ENCODE measurements around the gene HPCAL1. TPM values are rescaled to one million over a fixed set of nuclear protein-coding genes. Genes with fewer than 3 reads are reported as not detected.

Gene HPCAL1
- total and polyA plus RNA-seq, 2 donors (not counting 3 experiments of a cell fraction or from before 2014, with no cell fraction given): 56.5 to 77.4 TPM

GRCh38 chr2:10408649-10409579 is 106.2 kb downstream of the HPCAL1 start:
- H3K27ac ChIP-seq (ENCODE audit: insufficient read depth, low read depth, low read length): peak overlapping the region; percentile 74
- peak overlapping the region; percentile 10 for H3K9ac ChIP-seq (replicated peaks; ENCODE audit: extremely low read depth, insufficient read depth, low read length)
- peak overlapping the region; percentile 37 for H3K4me2 ChIP-seq (ENCODE audit: insufficient read depth, low read length)
- no peaks in the 10 kb centered on the region for H3K9me1 ChIP-seq (replicated peaks; ENCODE audit: control insufficient read depth, extremely low read depth, insufficient read depth, low read length)
- DNase-seq (ENCODE audit: low read depth, low spot score): peak; percentile 75
- ChIA-PET CTCF (interaction anchor here (0.6 to 7.7 kb wide), 66 partner anchors 8 to 344 kb away, joined by 3 to 212 read pairs (median 6); partner anchors contain the start of gene HPCAL1), POLR2A (interaction anchor here (0.7 to 1.0 kb wide), 2 partner anchors 26 to 125 kb away, joined by 3 read pairs; no protein-coding TSS in a partner anchor)
- H3K4me3 ChIP-seq (replicated peaks in 1 of 3; ENCODE audit: insufficient read depth in 1 of 3, low read depth in 1 of 3, low read length in 3 of 3): no peak overlapping the region
- peaks cover 52% of the 10 kb centered on the region for H3K4me1 ChIP-seq (ENCODE audit: control insufficient read depth, extremely low read depth, insufficient read depth, low read length)
- dilution Hi-C loops (cut with MboI; ENCODE audit: extremely low pct_ligation_motif_present, low sequenced_read_pairs): no loop called here
- no peaks in the 10 kb centered on the region for H3K9me3 ChIP-seq (replicated peaks; ENCODE audit: control insufficient read depth, insufficient read depth, low read length)
- FAIRE-seq: peak; percentile 79
- no peaks in the 10 kb centered on the region for H3K79me2 ChIP-seq (ENCODE audit: control insufficient read depth, insufficient read depth, low read length)
- no peaks in the 10 kb centered on the region for H3K27me3 ChIP-seq (ENCODE audit: control insufficient read depth in 2 of 2, insufficient read depth in 2 of 2, low read length in 2 of 2)
- TSS peak; percentile 33 for BruUV-seq (replicated peaks)
- TF ChIP-seq CTCF (IDR thresholded peaks at IDR 0.05; ENCODE audit: extremely low read depth in 1 of 2, insufficient read depth in 1 of 2, low read depth in 1 of 2, low read length in 2 of 2) (peak; percentile 94 to 96), POLR2A (IDR thresholded peaks at IDR 0.05; ENCODE audit: low read depth, low read length) (no peak)
- H4K20me1 ChIP-seq (replicated peaks; ENCODE audit: control insufficient read depth, extremely low read depth, insufficient read depth, low read length): no peaks in the 10 kb centered on the region
- no peaks in the 10 kb centered on the region for H3K36me3 ChIP-seq (ENCODE audit: control insufficient read depth in 2 of 2, extremely low read depth in 1 of 2, insufficient read depth in 2 of 2, low read length in 2 of 2)
- no peak overlapping the region for H2AFZ ChIP-seq (ENCODE audit: low read depth, low read length)
- intact Hi-C loops (cut with micrococcal nuclease): loop anchor here (1.0 kb wide), 8 partner anchors 26 to 285 kb away; no protein-coding TSS in a partner anchor

All from endothelial cell of umbilical vein (primary cell).